Gastrocnemius medialis (tissue), 4 donors: ENCODE data around the gene DPY19L2. TPM values are rescaled to one million over a fixed set of nuclear protein-coding genes. Genes with fewer than 3 reads are reported as not detected.
"Not testable (repeated sequence)": the region's sequence is repeated elsewhere in the genome, so short reads cannot be mapped to it uniquely, and the experiment has no call there.

Experiments
- ATAC-seq, 2 donors: fragments of 150-250 bp; one replicate each; pipeline ENCODE4 v1.9.1; 2016
- DNase-seq, 2 donors: peaks; one replicate each; pipeline ENCODE4 v3.0.0-alpha.2; 2019
- H3K27ac ChIP-seq, 4 donors: fragments of 200-600 bp; sonication (generic); 1 replicate in 1 of 4; 2 replicates in 3 of 4; pipeline ENCODE4 v1.5.1; 2016 to 2018; ENCODE audit warnings: mild to moderate bottlenecking in 2 of 4, moderate library complexity in 1 of 4
- H3K27me3 ChIP-seq, 3 donors: fragments of 200-600 bp; sonication (generic) in 2 of 3; 1 replicate in 1 of 3; 2 replicates in 2 of 3; pipeline versions ENCODE4 v1.5.1 to v1.6.0; 2016 to 2019; ENCODE audit warnings: mild to moderate bottlenecking in 1 of 3, moderate library complexity in 1 of 3
- H3K36me3 ChIP-seq, 2 donors: fragments of 200-600 bp; sonication (generic) in 1 of 2; one replicate each; pipeline ENCODE4 v1.5.1; 2017 to 2018
- H3K4me1 ChIP-seq, 2 donors: fragments of 200-600 bp; sonication (generic) in 1 of 2; one replicate each; pipeline ENCODE4 v1.5.1; 2016 to 2017; ENCODE audit warnings: mild to moderate bottlenecking in 2 of 2
- H3K4me3 ChIP-seq, 4 donors: fragments of 200-600 bp; sonication (generic) in 3 of 4; 1 replicate in 1 of 4; 2 replicates in 3 of 4; pipeline ENCODE4 v1.5.1; 2016 to 2019; ENCODE audit warnings: mild to moderate bottlenecking in 2 of 4
- H3K9me3 ChIP-seq, 3 donors: fragments of 200-600 bp; sonication (generic) in 2 of 3; 1 replicate in 1 of 3; 2 replicates in 2 of 3; pipeline ENCODE4 v1.5.1; 2016 to 2019
- CTCF ChIP-seq, 5 experiments: fragments of 450-650 bp in 3 of 5; fragments of 200-600 bp in 2 of 5; sonication (generic) in 2 of 5; IDR thresholded peaks in 4 of 5; conservative IDR thresholded peaks in 1 of 5; 1 replicate in 4 of 5; 2 replicates in 1 of 5; pipeline ENCODE4 v1.5.1; 2016 to 2019; ENCODE audit warnings: antibody characterized with exemption in 5 of 5, mild to moderate bottlenecking in 3 of 5, moderate library complexity in 3 of 5
- POLR2A ChIP-seq, 2 donors: fragments of 450-650 bp; IDR thresholded peaks; one replicate each; pipeline ENCODE4 v1.6.1; 2017; ENCODE audit warnings: antibody characterized with exemption in 2 of 2, mild to moderate bottlenecking in 2 of 2, moderate library complexity in 2 of 2
- in situ Hi-C, 4 donors: fragments of 200-750 bp; cut with MboI; loops; one replicate each; pipeline versions ENCODE4 v1.15.0 to v1.8.0; 2017; ENCODE audit warnings: low sequenced_read_pairs in 4 of 4
- intact Hi-C: fragments of 100-400 bp; cut with DNase I; formaldehyde crosslinking; loops from one replicate; pipeline ENCODE4 v1.15.1; 2023; ENCODE audit warnings: low total_unique reads
- total RNA-seq, 4 donors: library from RNA; depleted of rRNA; stranded (reverse); fragments of >200 nt; gene quantifications; one replicate each; pipeline versions ENCODE4 v1.1.0 to v1.2.3, GENCODE V29; 2016

Gene DPY19L2
- 1 to 10 TPM in 1 of 4 donors, under 1 TPM in 2, not detected in 1; 0.13 to 1.5 (median 0.27) TPM for total RNA-seq

DNA sequence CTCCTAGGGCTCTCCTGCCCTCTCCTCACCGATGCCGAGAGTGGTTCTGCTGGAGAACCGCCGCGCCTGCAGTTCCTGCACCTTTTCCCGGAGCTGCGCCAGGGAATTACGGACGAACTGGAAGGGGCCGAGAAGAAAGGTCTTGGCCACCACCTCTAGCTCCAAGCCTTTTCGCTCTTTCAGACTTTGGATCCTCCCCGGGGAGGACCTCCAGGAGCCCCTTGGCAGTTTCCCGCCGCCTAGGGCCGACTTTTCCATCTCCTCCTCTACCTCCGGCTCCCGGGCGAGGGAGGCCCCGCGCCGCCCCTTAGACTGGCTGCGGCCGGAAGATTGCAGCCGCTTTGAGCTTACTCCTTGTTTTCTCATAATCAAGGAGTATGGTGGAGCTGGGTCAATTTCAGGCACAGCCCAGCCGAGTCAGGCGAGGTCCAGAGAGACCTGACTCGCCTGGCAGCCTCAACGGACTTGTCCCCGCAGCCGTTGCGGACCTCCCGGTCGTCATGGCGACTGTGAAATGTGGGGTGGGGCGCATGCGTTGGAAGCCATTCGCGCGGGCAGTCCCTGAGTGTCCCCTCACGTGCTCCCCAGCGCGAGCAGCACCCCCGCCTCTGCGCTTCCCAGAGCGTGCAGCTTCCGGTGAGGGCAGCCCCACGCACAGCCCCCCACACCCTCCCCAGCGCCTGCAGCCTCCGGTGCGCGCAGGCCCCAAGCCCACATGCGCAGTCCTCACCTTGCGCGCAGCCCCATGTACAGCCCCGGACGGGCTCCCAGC lies at the start of gene DPY19L2:
Gene DPY19L2, minus strand, starts transcription at position 466 of the 772 bp plus-strand sequence. Its CDS starts 100 bp downstream, at position 366.
- Histone ChIP-seq H3K27ac (peak within 1 kb of the TSS in 3 of 4 donors; percentile 33 to 44 (median 34)), H3K9me3 (no peaks in the 10 kb centered on the region), H3K4me3 (peak within 1 kb of the TSS; percentile 55 to 70 (median 64)), H3K27me3 (no peaks in the 10 kb centered on the region), H3K4me1 (no peaks in the 10 kb centered on the region), H3K36me3 (no peaks in the 10 kb centered on the region)
- in situ Hi-C loops (loop anchor here in 1 of 4 donors (25.0 kb wide), 1 partner anchor 594 kb away; no protein-coding TSS in a partner anchor), intact Hi-C loops (no loop called here)
- ATAC-seq (peak in 1 of 2 donors; percentile 36), DNase-seq (peak; percentile 4 to 14)
- no peak for TF ChIP-seq POLR2A (IDR thresholded peaks at IDR 0.05)
- TF ChIP-seq CTCF (IDR thresholded peaks at IDR 0.05 in 4 of 5, conservative IDR thresholded peaks at IDR 0.05 in 1 of 5), result no peak

GRCh38 chr12:63716891-63717290 lies 48.6 kb upstream of the DPY19L2 start:
- DNase-seq, ATAC-seq, H3K4me3 ChIP-seq, H3K27me3 ChIP-seq, H3K27ac ChIP-seq, in situ Hi-C loops, H3K36me3 ChIP-seq, H3K4me1 ChIP-seq, intact Hi-C loops, H3K9me3 ChIP-seq: not testable (repeated sequence)

DNA sequence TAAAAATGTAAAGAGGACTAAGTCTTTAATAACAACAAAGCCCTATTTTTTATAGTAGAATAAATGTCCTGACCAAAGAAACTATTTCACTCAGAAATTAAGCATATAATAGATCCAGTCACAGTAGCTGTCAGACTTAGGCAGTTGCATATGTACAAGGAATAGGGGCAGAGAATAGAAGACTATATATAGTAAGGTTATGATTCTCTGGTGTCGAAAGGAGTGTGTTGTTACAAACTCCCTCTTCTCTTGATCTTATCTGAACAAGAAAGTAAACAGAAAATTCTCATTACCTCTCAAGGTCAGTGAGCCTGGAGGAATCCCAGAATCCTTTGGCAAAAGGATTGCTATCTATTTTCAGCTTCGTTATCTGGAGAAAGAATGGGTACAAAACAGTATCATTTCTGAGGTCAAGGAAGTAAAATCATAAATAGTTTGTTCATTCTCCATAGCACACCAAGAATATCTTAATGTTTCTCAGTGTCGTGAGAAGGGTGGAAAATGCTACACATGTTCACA lies 46.9 kb upstream of the DPY19L2 start:
- H3K4me1 ChIP-seq, H3K36me3 ChIP-seq, ATAC-seq, H3K27ac ChIP-seq, H3K4me3 ChIP-seq, intact Hi-C loops, H3K9me3 ChIP-seq, in situ Hi-C loops, DNase-seq, H3K27me3 ChIP-seq: not testable (repeated sequence)

DNA sequence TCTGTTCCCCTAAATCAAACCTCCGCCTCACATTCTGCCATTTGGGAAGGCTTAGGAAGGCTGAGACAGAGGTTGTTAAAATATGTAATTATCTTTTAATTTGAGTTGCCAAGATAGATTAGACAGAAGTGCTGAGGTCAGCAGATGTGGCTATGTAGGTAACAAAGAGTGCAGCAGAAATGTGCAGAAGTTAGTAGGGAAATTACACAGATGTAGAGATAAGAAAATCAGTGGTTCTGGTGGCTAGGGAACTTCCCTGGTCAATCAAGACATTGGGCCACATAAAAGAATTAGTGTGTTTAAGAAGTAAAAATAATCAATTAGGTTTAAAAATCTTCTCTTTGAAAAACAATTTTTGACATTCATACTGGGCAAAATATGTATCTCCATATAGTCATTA lies 46.1 kb upstream of the DPY19L2 start:
- DNase-seq, H3K27ac ChIP-seq, in situ Hi-C loops, H3K4me3 ChIP-seq, intact Hi-C loops, H3K36me3 ChIP-seq, ATAC-seq, H3K27me3 ChIP-seq, H3K9me3 ChIP-seq, H3K4me1 ChIP-seq: not testable (repeated sequence)

GRCh38 chr12:63713681-63714075 lies 45.4 kb upstream of the DPY19L2 start:
- ATAC-seq, intact Hi-C loops, H3K9me3 ChIP-seq, H3K4me3 ChIP-seq, DNase-seq, H3K36me3 ChIP-seq, in situ Hi-C loops, H3K27ac ChIP-seq, H3K4me1 ChIP-seq, H3K27me3 ChIP-seq: not testable (repeated sequence)

DNA sequence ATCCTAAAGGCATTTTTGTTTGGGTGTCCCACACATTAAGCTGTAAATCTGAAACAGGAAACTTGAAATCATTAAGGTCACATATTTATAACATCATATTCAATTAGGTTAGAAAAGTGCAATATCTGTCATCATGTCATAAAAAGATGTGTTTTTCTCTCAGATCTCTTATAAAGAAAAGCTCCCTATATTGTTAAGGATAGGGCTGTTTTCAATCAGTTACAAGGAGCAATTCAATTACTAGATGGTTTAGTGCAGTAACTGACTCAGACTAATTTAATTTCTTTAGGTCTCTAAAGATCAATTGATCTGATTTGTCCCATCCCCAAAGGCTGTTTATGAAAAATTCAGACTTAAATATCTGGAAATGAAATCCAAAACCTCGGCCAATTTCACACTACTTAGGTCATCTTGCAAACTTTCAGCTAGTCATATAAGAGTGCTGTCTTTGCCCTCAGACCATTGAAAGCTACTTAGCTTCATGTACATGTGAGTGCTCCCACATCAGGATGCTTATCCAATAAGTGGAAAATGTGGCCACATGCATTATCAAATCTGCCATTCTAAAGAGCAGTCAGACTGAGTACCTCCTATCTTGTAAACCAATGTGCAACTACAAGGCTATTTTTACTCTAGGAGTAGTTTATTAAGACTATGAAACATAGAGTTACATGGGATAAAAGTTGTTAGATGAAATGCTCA lies 44.8 kb upstream of the DPY19L2 start:
- ATAC-seq, in situ Hi-C loops, H3K27ac ChIP-seq, H3K4me3 ChIP-seq, intact Hi-C loops, H3K27me3 ChIP-seq, DNase-seq, H3K4me1 ChIP-seq, H3K36me3 ChIP-seq, H3K9me3 ChIP-seq: not testable (repeated sequence)

DNA sequence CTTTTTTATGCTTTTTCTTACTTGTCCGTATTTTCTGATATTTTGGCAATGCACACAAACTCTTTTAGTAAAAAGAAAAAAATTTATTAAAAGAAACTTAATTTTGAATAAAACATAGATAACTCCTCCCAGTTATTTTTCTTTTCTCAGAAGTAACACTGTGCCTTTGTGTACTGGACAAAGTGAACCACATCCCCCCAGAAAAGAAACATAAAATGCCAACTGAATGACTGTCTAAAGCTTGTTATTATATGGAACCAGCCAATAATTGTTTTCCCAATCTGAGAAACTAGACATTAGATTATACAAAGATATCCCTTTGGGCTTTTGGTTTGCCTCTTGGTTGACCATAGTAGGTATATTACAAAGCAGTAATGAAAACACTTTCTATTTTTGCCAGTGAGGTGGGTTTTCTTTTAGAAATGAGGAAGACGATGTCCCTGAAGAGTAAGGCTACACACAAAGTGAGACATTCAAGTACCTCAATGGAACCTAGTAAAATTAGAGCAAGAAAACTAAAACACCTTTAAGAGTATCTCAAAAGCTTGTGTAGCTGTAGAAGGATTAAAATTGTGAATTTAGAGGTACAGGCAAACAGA lies 44.2 kb upstream of the DPY19L2 start:
- intact Hi-C loops, in situ Hi-C loops, H3K9me3 ChIP-seq, H3K36me3 ChIP-seq, ATAC-seq, H3K4me3 ChIP-seq, DNase-seq, H3K27ac ChIP-seq, H3K4me1 ChIP-seq, H3K27me3 ChIP-seq: not testable (repeated sequence)

DNA sequence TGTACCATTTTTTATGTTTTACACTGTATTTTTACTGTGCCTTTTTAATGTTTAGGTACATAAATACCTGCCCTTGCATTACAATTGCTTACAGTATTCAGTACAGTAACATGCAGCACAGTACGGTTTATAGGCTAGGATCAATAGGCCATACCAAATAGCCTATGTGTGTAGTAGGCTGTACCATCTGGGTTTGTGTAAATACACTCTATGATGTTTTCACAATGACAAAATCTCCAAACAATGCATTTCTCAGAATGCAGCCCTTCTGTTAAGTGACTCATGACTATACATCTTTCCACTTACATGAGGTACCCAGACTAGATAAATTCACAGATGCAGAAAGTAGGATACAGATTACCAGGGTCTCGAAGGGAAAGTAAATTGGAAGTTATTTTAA lies 43.0 kb upstream of the DPY19L2 start:
- H3K9me3 ChIP-seq, H3K4me1 ChIP-seq, H3K36me3 ChIP-seq, H3K27ac ChIP-seq, DNase-seq, H3K4me3 ChIP-seq, in situ Hi-C loops, ATAC-seq, H3K27me3 ChIP-seq, intact Hi-C loops: not testable (repeated sequence)
